Gastroesophageal sphincter (tissue), 3 donors: ENCODE measurements around the gene NUDT16.

Experiments used
- POLR2A ChIP-seq, 2 donors: fragments of 450-650 bp; IDR thresholded peaks; one replicate each; pipeline ENCODE4 v1.6.1; 2017; ENCODE audit warnings: antibody characterized with exemption in 2 of 2, mild to moderate bottlenecking in 2 of 2, moderate library complexity in 1 of 2
- POLR2AphosphoS5 ChIP-seq: sonication (generic); formaldehyde crosslinking; IDR thresholded peaks from one replicate; pipeline ENCODE4 v1.6.1; 2017; ENCODE audit warnings: antibody characterized with exemption
- TF ChIP-seq, protein P1 (sequence below), 4 experiments: fragments of 200-600 bp in 2 of 4; fragments of 450-650 bp in 2 of 4; sonication (generic) in 1 of 4; IDR thresholded peaks; one replicate each; pipeline ENCODE4 v1.5.1; 2017 to 2019; ENCODE audit warnings: antibody characterized with exemption in 4 of 4, mild to moderate bottlenecking in 2 of 4, moderate library complexity in 2 of 4

DNA sequence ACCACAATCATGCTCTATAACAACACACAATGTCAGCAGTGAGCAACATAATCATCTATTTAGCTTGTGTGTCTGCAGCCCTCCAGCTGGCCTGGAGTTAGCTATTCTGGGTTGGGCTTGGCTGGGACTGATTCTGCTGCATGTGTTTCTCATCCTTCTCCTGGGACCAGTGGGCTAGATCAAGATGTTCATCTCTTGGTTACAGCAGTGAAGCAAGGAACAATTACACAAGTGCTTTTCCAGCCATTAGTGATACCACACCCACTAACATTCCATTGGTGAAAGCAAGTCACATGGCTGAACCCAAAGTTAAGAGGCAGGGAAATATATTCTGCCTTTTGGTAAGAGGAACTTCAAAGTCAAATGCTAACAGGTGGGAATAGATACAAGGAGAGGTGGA is 14.6 kb downstream of the NUDT16 start:
- TF ChIP-seq POLR2A (IDR thresholded peaks at IDR 0.05) (no peak), POLR2AphosphoS5 (no peak)
- TF ChIP-seq, protein P1, sequence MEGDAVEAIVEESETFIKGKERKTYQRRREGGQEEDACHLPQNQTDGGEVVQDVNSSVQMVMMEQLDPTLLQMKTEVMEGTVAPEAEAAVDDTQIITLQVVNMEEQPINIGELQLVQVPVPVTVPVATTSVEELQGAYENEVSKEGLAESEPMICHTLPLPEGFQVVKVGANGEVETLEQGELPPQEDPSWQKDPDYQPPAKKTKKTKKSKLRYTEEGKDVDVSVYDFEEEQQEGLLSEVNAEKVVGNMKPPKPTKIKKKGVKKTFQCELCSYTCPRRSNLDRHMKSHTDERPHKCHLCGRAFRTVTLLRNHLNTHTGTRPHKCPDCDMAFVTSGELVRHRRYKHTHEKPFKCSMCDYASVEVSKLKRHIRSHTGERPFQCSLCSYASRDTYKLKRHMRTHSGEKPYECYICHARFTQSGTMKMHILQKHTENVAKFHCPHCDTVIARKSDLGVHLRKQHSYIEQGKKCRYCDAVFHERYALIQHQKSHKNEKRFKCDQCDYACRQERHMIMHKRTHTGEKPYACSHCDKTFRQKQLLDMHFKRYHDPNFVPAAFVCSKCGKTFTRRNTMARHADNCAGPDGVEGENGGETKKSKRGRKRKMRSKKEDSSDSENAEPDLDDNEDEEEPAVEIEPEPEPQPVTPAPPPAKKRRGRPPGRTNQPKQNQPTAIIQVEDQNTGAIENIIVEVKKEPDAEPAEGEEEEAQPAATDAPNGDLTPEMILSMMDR (IDR thresholded peaks at IDR 0.05) = no peak
